Ascending aorta (tissue), 2 donors: Measurements from ENCODE around the gene B3GNT2. TPM values are rescaled to one million over a fixed set of nuclear protein-coding genes. Genes with fewer than 3 reads are reported as not detected.

Source experiments
- DNase-seq, 2 donors: peaks; one replicate each; pipeline ENCODE4 v3.0.0-alpha.2; 2019; ENCODE audit warnings: low spot score in 2 of 2
- H3K27ac ChIP-seq, 2 donors: fragments of 200-600 bp; sonication (generic); one replicate each; pipeline ENCODE4 v1.5.1; 2016 to 2017; ENCODE audit warnings: mild to moderate bottlenecking in 1 of 2
- H3K27me3 ChIP-seq: fragments of 200-600 bp; sonication (generic); one replicate; pipeline ENCODE4 v1.5.1; 2017
- H3K36me3 ChIP-seq, 2 donors: fragments of 200-600 bp; sonication (generic); one replicate each; pipeline ENCODE4 v1.5.1; 2016
- H3K4me1 ChIP-seq, 2 donors: fragments of 200-600 bp; sonication (generic); one replicate each; pipeline ENCODE4 v1.5.1; 2016 to 2017; ENCODE audit warnings: mild to moderate bottlenecking in 1 of 2
- H3K4me3 ChIP-seq, 2 donors: fragments of 200-600 bp; sonication (generic); one replicate each; pipeline ENCODE4 v1.5.1; 2016 to 2017; ENCODE audit warnings: mild to moderate bottlenecking in 1 of 2
- H3K9me3 ChIP-seq, 2 donors: fragments of 200-600 bp; sonication (generic); one replicate each; pipeline ENCODE4 v1.5.1; 2016
- CTCF ChIP-seq, 3 experiments: fragments of 200-600 bp in 2 of 3; fragments of 450-650 bp in 1 of 3; sonication (generic) in 2 of 3; IDR thresholded peaks; one replicate each; pipeline ENCODE4 v1.5.1; 2016 to 2019; ENCODE audit warnings: antibody characterized with exemption in 3 of 3, mild to moderate bottlenecking in 1 of 3, moderate library complexity in 1 of 3
- intact Hi-C: fragments of 100-400 bp; cut with DNase I; formaldehyde crosslinking; loops from one replicate; pipeline ENCODE4 v1.15.1; 2023
- total RNA-seq: library from RNA; depleted of rRNA; stranded (reverse); fragments of >200 nt; gene quantifications from one replicate; pipeline ENCODE4 v1.1.0, GENCODE V29; 2016

B3GNT2 gene
- total RNA-seq, 1 donor from 2014 or later, result 15.2 TPM

- DNase-seq, result no peak
- no peak overlapping the region for H3K27ac ChIP-seq
- intact Hi-C loops, result no loop called here
These were observed 32.1 kb upstream of the B3GNT2 start for GRCh38 chr2:62163834-62164233.

GRCh38 chr2:62175728-62176127 lies 20.2 kb upstream of the B3GNT2 start:
- Histone ChIP-seq H3K27ac (no peak overlapping the region), H3K36me3 (no peaks in the 10 kb centered on the region), H3K9me3 (no peaks in the 10 kb centered on the region), H3K4me3 (no peak overlapping the region), H3K4me1 (peaks cover 0 to 12% of the 10 kb centered on the region in 2 donors), H3K27me3 (no peaks in the 10 kb centered on the region)
- intact Hi-C loops, result no loop called here
- DNase-seq, result no peak
- TF ChIP-seq CTCF (IDR thresholded peaks at IDR 0.05), result no peak

More at GRCh38 chr2:62163834-62164233, 32.1 kb upstream of the B3GNT2 start:
- TF ChIP-seq CTCF (IDR thresholded peaks at IDR 0.05), result no peak
- Histone ChIP-seq H3K4me3 (no peak overlapping the region), H3K27me3 (no peaks in the 10 kb centered on the region), H3K4me1 (no peaks in the 10 kb centered on the region), H3K9me3 (no peaks in the 10 kb centered on the region), H3K36me3 (no peaks in the 10 kb centered on the region)

- no peak overlapping the region for H3K27ac ChIP-seq
- DNase-seq, result no peak
- intact Hi-C loops, result no loop called here
These were observed 19.1 kb upstream of the B3GNT2 start for GRCh38 chr2:62176801-62177200.

GRCh38 chr2:62177392-62178049 lies 18.4 kb upstream of the B3GNT2 start:
- H3K4me1 ChIP-seq, result peaks cover 0 to 12% of the 10 kb centered on the region in 2 donors
- no peaks in the 10 kb centered on the region for H3K27me3 ChIP-seq
- DNase-seq, result no peak
- peak overlapping the region in 1 of 2 donors; percentile 79 for H3K27ac ChIP-seq
- TF ChIP-seq CTCF (IDR thresholded peaks at IDR 0.05), result no peak
- no peaks in the 10 kb centered on the region for H3K36me3 ChIP-seq
- no peaks in the 10 kb centered on the region for H3K9me3 ChIP-seq
- no peak overlapping the region for H3K4me3 ChIP-seq
- intact Hi-C loops, result loop anchor here (2.0 kb wide), 1 partner anchor 19 kb away; the partner anchor contains the start of gene B3GNT2

More at GRCh38 chr2:62176801-62177200, 19.1 kb upstream of the B3GNT2 start:
- no peaks in the 10 kb centered on the region for H3K27me3 ChIP-seq
- H3K9me3 ChIP-seq, result no peaks in the 10 kb centered on the region
- H3K4me3 ChIP-seq, result no peak overlapping the region
- TF ChIP-seq CTCF (IDR thresholded peaks at IDR 0.05), result no peak
- peaks cover 0 to 12% of the 10 kb centered on the region in 2 donors for H3K4me1 ChIP-seq
- no peaks in the 10 kb centered on the region for H3K36me3 ChIP-seq

- peak overlapping the region; percentile 77 to 79 for H3K27ac ChIP-seq
- H3K4me1 ChIP-seq, result peaks cover 0 to 12% of the 10 kb centered on the region in 2 donors
- no peaks in the 10 kb centered on the region for H3K36me3 ChIP-seq
- no peaks in the 10 kb centered on the region for H3K27me3 ChIP-seq
- peak in 1 of 2 donors; percentile 74 for DNase-seq
- intact Hi-C loops, result loop anchor here (2.0 kb wide), 1 partner anchor 18 kb away; the partner anchor contains the start of gene B3GNT2
- H3K9me3 ChIP-seq, result no peaks in the 10 kb centered on the region
- no peak overlapping the region for H3K4me3 ChIP-seq
- no peak for TF ChIP-seq CTCF (IDR thresholded peaks at IDR 0.05)
These were observed 17.1 kb upstream of the B3GNT2 start for GRCh38 chr2:62178741-62179271.
